GM12878 (cell line): Measurements from ENCODE around the gene UBL4A. TPM values are rescaled to one million over a fixed set of nuclear protein-coding genes. Genes with fewer than 3 reads are reported as not detected.

Experiments used
- ATAC-seq: fragments of 200-7000 bp; cut with Tn5 transposase; 3 replicates; pipeline ENCODE4 v1.9.1; 2020; ENCODE audit warnings: mild to moderate bottlenecking, moderate library complexity
- BruUV-seq: library from RNA; stranded (reverse); fragments of 400-500 nt; replicated peaks from 2 replicates; lab custom pipeline; 2021; lab: Mats Ljungman, UMichigan
- CTCF ChIA-PET: fragments of 300-600 bp; sonication (Branson Sonifier 250); formaldehyde crosslinking; extraction: SDS; loops from one replicate; lab custom pipeline; 2021; ENCODE audit warnings: inconsistent platforms; lab: Yijun Ruan, JAX
- POLR2A ChIA-PET: fragments of 350-600 bp; formaldehyde crosslinking; extraction: SDS; loops from one replicate; lab custom pipeline; 2021; ENCODE audit warnings: inconsistent platforms; lab: Charles Lee
- RAD21 ChIA-PET: fragments of 300-600 bp; sonication (Branson Sonifier 250); formaldehyde crosslinking; loops from one replicate; lab custom pipeline; 2023; ENCODE audit warnings: antibody characterized with exemption; ENCODE audit not compliant: unreplicated experiment; lab: Charles Lee
- SMC1A ChIA-PET: fragments of 300-600 bp; sonication (Branson Sonifier 250); formaldehyde crosslinking; loops from one replicate; lab custom pipeline; 2023; ENCODE audit not compliant: unreplicated experiment, uncharacterized antibody; lab: Charles Lee
- DNase-seq: peaks from one replicate; pipeline ENCODE4 v3.0.0-alpha.2; 2011; ENCODE audit warnings: low read depth, low spot score
- FAIRE-seq: peaks from 3 replicates; lab custom pipeline; 2011; peaks lifted over from hg19 to GRCh38; lab: Jason Lieb, UNC
- H2AFZ ChIP-seq: 2 replicates; pipeline ENCODE4 v1.6.0; 2011; ENCODE audit warnings: low read depth, low read length, control low read depth; ENCODE audit not compliant: control insufficient read depth
- H3K27ac ChIP-seq: 2 replicates; pipeline ENCODE4 v1.5.1; 2011; ENCODE audit warnings: control low read depth; ENCODE audit not compliant: control insufficient read depth, insufficient read depth
- H3K27me3 ChIP-seq, 2 experiments: replicated peaks in 1 of 2; 2 replicates each; pipeline versions ENCODE4 v1.6.0 to v1.6.1; 2011; ENCODE audit warnings: low read length in 1 of 2; ENCODE audit not compliant: control insufficient read depth in 2 of 2, insufficient read depth in 2 of 2
- H3K36me3 ChIP-seq, 2 experiments: 2 replicates each; pipeline ENCODE4 v1.5.1; 2011; ENCODE audit warnings: low read length in 1 of 2; ENCODE audit not compliant: control insufficient read depth in 2 of 2, insufficient read depth in 2 of 2
- H3K4me1 ChIP-seq: 2 replicates; pipeline ENCODE4 v1.6.1; 2011; ENCODE audit warnings: mild to moderate bottlenecking, low read length, moderate library complexity, mixed read lengths; ENCODE audit not compliant: control insufficient read depth, insufficient read depth
- H3K4me2 ChIP-seq: 2 replicates; pipeline ENCODE4 v1.6.0; 2011; ENCODE audit warnings: control low read depth; ENCODE audit not compliant: control insufficient read depth, insufficient read depth
- H3K4me3 ChIP-seq: fragments of 200-600 bp; sonication (generic); 2 replicates; pipeline ENCODE4 v1.5.1; 2016
- H3K79me2 ChIP-seq: 2 replicates; pipeline ENCODE4 v1.6.0; 2011; ENCODE audit warnings: low read length; ENCODE audit not compliant: control insufficient read depth, insufficient read depth
- H3K9ac ChIP-seq: 2 replicates; pipeline ENCODE4 v1.8.0; 2011; ENCODE audit warnings: low read length, control low read depth, mixed read lengths; ENCODE audit not compliant: control insufficient read depth, insufficient read depth
- H3K9me3 ChIP-seq: replicated peaks from 3 replicates; pipeline ENCODE4 v1.5.1; 2011; ENCODE audit warnings: mild to moderate bottlenecking, low read length; ENCODE audit not compliant: control insufficient read depth, insufficient read depth
- H4K20me1 ChIP-seq: 2 replicates; pipeline ENCODE4 v1.6.0; 2011; ENCODE audit not compliant: control insufficient read depth, insufficient read depth
- CREM ChIP-seq: IDR thresholded peaks from 2 replicates; pipeline ENCODE4 v1.6.1; 2014; ENCODE audit warnings: antibody characterized with exemption, low read depth
- FOXK2 ChIP-seq: fragments of 450-650 bp; IDR thresholded peaks from 2 replicates; pipeline ENCODE4 v1.6.1; 2017; ENCODE audit warnings: mild to moderate bottlenecking, moderate library complexity
- HDGF ChIP-seq: fragments of 450-650 bp; IDR thresholded peaks from 2 replicates; pipeline ENCODE4 v1.6.1; 2016; ENCODE audit warnings: antibody characterized with exemption
- IRF5 ChIP-seq: fragments of 450-650 bp; IDR thresholded peaks from 2 replicates; pipeline ENCODE4 v1.6.1; 2017; ENCODE audit warnings: borderline replicate concordance
- KDM1A ChIP-seq: fragments of 200-600 bp; sonication (generic); IDR thresholded peaks from 2 replicates; pipeline ENCODE4 v1.6.1; 2016; ENCODE audit warnings: borderline replicate concordance
- MYC ChIP-seq: IDR thresholded peaks from 2 replicates; pipeline ENCODE4 v1.6.1; 2011; ENCODE audit warnings: mild to moderate bottlenecking, low read length, moderate library complexity, inconsistent platforms; ENCODE audit not compliant: insufficient read depth, insufficient replicate concordance, insufficient read length, severe bottlenecking
- NFIC ChIP-seq: IDR thresholded peaks from 2 replicates; pipeline ENCODE4 v1.6.1; 2012; ENCODE audit warnings: low read depth, mild to moderate bottlenecking, inconsistent platforms, low read length, moderate library complexity
- SREBF2 ChIP-seq: IDR thresholded peaks from 2 replicates; pipeline ENCODE4 v1.6.1; 2012; ENCODE audit warnings: mild to moderate bottlenecking, low read length
- WGBS: methylation state at CpG from one replicate; pipeline ENCODE4 v1.1.6; 2016; ENCODE audit warnings: low lambda C conversion rate; ENCODE audit not compliant: insufficient replicate concordance, insufficient coverage; ENCODE audit errors: missing lambda C conversion rate; 5-methylcytosine and 5-hydroxymethylcytosine counted together
- in situ Hi-C: fragments of 300-500 bp; cut with MboI; formaldehyde crosslinking; loops from 9 replicates; pipeline ENCODE4 v1.14.3; 2018; ENCODE audit warnings: mixed read lengths
- intact Hi-C: fragments of 100-400 bp; cut with micrococcal nuclease; formaldehyde crosslinking; loops from one replicate; pipeline ENCODE4 v1.14.2; 2022; ENCODE audit not compliant: unreplicated experiment
- polyA plus RNA-seq, 11 experiments: library from polyadenylated mRNA; depleted of rRNA in 4 of 11; unstranded in 6 of 11; stranded (reverse) in 5 of 11; fragments of >200 nt; fragmentation: Nextera tagmentation in 4 of 11; fragmentation: Illumina TruSeq in 1 of 11; extraction: Ambion mirVana in 4 of 11; extraction: Trizol in 1 of 11; gene quantifications; 1 replicate in 1 of 11; 2 replicates in 10 of 11; pipeline versions ENCODE4 v1.2.1 to v1.2.3, GENCODE V29; 2011 to 2016; ENCODE audit warnings: inconsistent platforms in 2 of 11, missing spikeins in 2 of 11, low read depth in 1 of 11
- total RNA-seq, 4 experiments: library from RNA; depleted of rRNA in 3 of 4; stranded (reverse); fragments of >200 nt in 3 of 4; fragmentation: Illumina TruSeq in 1 of 4; extraction: Trizol in 1 of 4; gene quantifications; 2 replicates each; pipeline versions ENCODE4 v1.2.1 to v1.2.3, GENCODE V29; 2013 to 2021
- TF ChIP-seq, protein P1 (sequence below): fragments of 450-650 bp; IDR thresholded peaks from 2 replicates; pipeline ENCODE4 v1.6.1; 2016; ENCODE audit warnings: mild to moderate bottlenecking
- TF ChIP-seq, protein P2 (sequence below): fragments of 150-350 bp; IDR thresholded peaks from 2 replicates; pipeline ENCODE4 v1.6.1; 2016; ENCODE audit warnings: low read depth, low read length
- TF ChIP-seq, protein P3 (sequence below): fragments of 450-650 bp; IDR thresholded peaks from 2 replicates; pipeline ENCODE4 v1.6.1; 2017; ENCODE audit warnings: mild to moderate bottlenecking, low read depth, inconsistent platforms; ENCODE audit not compliant: poor library complexity, severe bottlenecking

UBL4A gene
- total and polyA plus RNA-seq, 10 of the 15 experiments (the other 5 are each of a cell fraction or from before 2014, with no cell fraction given), result 4.2 to 49.9 (median 34.0) TPM

GRCh38 chrX:154511761-154512160 is 25.3 kb upstream of the UBL4A start:
- in situ Hi-C loops, result no loop called here
- H3K4me2 ChIP-seq, result no peak overlapping the region
- TF ChIP-seq FOXK2 (no peak), SREBF2 (no peak), KDM1A (no peak), MYC (no peak), IRF5 (no peak), CREM (no peak), HDGF (no peak), NFIC (no peak)
- TF ChIP-seq, protein P1, sequence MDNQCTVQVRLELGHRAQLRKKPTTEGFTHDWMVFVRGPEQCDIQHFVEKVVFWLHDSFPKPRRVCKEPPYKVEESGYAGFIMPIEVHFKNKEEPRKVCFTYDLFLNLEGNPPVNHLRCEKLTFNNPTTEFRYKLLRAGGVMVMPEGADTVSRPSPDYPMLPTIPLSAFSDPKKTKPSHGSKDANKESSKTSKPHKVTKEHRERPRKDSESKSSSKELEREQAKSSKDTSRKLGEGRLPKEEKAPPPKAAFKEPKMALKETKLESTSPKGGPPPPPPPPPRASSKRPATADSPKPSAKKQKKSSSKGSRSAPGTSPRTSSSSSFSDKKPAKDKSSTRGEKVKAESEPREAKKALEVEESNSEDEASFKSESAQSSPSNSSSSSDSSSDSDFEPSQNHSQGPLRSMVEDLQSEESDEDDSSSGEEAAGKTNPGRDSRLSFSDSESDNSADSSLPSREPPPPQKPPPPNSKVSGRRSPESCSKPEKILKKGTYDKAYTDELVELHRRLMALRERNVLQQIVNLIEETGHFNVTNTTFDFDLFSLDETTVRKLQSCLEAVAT, result no peak
- TF ChIP-seq, protein P2, sequence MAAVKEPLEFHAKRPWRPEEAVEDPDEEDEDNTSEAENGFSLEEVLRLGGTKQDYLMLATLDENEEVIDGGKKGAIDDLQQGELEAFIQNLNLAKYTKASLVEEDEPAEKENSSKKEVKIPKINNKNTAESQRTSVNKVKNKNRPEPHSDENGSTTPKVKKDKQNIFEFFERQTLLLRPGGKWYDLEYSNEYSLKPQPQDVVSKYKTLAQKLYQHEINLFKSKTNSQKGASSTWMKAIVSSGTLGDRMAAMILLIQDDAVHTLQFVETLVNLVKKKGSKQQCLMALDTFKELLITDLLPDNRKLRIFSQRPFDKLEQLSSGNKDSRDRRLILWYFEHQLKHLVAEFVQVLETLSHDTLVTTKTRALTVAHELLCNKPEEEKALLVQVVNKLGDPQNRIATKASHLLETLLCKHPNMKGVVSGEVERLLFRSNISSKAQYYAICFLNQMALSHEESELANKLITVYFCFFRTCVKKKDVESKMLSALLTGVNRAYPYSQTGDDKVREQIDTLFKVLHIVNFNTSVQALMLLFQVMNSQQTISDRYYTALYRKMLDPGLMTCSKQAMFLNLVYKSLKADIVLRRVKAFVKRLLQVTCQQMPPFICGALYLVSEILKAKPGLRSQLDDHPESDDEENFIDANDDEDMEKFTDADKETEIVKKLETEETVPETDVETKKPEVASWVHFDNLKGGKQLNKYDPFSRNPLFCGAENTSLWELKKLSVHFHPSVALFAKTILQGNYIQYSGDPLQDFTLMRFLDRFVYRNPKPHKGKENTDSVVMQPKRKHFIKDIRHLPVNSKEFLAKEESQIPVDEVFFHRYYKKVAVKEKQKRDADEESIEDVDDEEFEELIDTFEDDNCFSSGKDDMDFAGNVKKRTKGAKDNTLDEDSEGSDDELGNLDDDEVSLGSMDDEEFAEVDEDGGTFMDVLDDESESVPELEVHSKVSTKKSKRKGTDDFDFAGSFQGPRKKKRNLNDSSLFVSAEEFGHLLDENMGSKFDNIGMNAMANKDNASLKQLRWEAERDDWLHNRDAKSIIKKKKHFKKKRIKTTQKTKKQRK, result no peak
- TF ChIP-seq, protein P3, sequence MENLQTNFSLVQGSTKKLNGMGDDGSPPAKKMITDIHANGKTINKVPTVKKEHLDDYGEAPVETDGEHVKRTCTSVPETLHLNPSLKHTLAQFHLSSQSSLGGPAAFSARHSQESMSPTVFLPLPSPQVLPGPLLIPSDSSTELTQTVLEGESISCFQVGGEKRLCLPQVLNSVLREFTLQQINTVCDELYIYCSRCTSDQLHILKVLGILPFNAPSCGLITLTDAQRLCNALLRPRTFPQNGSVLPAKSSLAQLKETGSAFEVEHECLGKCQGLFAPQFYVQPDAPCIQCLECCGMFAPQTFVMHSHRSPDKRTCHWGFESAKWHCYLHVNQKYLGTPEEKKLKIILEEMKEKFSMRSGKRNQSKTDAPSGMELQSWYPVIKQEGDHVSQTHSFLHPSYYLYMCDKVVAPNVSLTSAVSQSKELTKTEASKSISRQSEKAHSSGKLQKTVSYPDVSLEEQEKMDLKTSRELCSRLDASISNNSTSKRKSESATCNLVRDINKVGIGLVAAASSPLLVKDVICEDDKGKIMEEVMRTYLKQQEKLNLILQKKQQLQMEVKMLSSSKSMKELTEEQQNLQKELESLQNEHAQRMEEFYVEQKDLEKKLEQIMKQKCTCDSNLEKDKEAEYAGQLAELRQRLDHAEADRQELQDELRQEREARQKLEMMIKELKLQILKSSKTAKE, result no peak
- TF ChIP-seq, all 136 proteins: peak for 0
- BruUV-seq, result no TSS peak
- CTCF ChIA-PET, result no interaction called here
- ATAC-seq (no peak), FAIRE-seq (no peak), DNase-seq (no peak)
- RAD21 ChIA-PET, result no interaction called here
- H3K9ac ChIP-seq, result no peak overlapping the region
- no peaks in the 10 kb centered on the region for H4K20me1 ChIP-seq
- no peaks in the 10 kb centered on the region for H3K36me3 ChIP-seq
- 71% methylated on average over 12 of the region's 12 CpGs for WGBS
- H3K4me1 ChIP-seq, result no peaks in the 10 kb centered on the region
- H2AFZ ChIP-seq, result no peak overlapping the region
- no peaks in the 10 kb centered on the region; the same call in none of the 2 replicates for H3K79me2 ChIP-seq
- intact Hi-C loops, result no loop called here
- SMC1A ChIA-PET, result interaction anchor here (0.6 kb wide), 1 partner anchor 10 kb away, joined by 3 read pairs; no protein-coding TSS in a partner anchor
- H3K27ac ChIP-seq, result no peak overlapping the region
- POLR2A ChIA-PET, result no interaction called here
- no peaks in the 10 kb centered on the region; the same call in 2 of the 3 replicates for H3K9me3 ChIP-seq
- no peak overlapping the region for H3K4me3 ChIP-seq
- no peaks in the 10 kb centered on the region for H3K27me3 ChIP-seq
